HG03442 (cell line): ENCODE measurements around the gene RARRES1.
A peak's percentile ranks its signal among the peaks of the same experiment; 100 is the strongest.

Source experiments
- ATAC-seq: cut with Tn5 transposase; IDR thresholded peaks from one replicate; pipeline ENCODE4 v1.9.1; 2021; ENCODE audit warnings: mild to moderate bottlenecking, moderate library complexity; ENCODE audit not compliant: unreplicated experiment

Gene RARRES1

DNA sequence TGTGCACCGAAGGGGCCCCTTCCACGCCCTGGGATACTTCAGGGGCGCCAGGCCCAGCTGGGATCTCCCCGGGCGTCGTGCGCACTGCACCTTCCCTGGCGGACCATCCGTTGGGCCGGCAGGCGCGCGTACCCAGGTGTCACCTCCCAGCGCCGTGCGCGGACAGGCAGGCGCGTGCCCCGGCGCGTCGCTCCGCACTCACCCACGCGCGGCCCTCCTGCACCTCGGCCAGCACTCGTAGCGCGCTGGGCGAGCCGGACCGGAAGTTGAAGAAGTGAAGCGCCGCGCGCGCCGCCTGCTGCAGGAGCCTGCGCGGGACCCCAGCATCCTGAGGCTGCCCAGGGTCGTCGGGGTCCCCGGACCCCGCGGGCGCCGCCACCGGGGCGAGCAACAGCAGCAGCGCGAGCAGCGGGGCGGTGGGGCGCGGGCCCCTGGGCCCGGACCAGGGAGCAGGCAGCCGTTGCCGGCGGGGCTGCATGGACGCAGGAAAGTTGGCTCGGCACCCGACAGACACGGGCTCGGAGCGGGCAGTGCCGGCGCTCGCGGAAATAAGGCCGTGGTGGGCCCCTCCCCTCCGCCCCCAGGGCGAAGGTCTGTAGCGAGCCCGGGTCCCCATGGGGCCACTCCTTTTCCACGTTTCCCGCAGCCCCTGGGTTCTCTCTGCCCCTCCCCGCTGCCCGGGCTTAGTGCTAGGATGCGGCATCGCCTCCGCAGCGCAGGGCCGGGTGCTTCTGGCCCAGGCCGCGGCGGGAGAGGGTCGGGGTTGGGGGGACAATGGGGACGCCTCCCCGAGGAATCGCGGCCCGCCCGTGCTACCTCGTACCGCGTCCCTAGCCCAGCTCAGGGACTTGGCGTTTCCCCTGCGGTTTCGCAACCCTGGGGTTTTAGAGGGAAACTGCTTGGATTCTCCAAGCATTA lies at the start of gene RARRES1:
RARRES1 (minus strand) TSS at position 520 of the 918 bp plus-strand sequence; CDS start at position 478, 42 bp downstream.
- ATAC-seq, result peak; percentile 79

DNA sequence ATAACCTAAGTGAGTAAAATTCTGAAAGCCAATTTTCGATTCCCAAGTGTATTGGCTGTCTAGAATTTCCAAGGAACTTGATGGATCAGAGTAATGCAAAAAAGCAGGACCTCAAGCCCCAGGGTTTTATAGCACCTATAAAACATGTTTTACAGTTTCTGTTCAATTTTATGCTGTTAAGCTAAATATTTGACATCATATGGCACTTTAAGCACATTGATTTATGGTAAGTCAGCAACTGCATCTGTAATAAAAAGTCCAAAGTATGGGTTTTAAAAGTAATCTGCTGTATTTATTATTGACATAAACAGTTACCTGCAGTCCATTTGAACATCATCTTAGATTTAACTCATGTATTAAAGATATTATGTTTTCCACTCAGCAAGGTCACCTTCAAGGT lies 49.6 kb upstream of the RARRES1 start:
- no peak for ATAC-seq

GRCh38 chr3:158781191-158781590 lies 48.9 kb upstream of the RARRES1 start:
- ATAC-seq, result no peak

GRCh38 chr3:158780766-158781165 lies 48.5 kb upstream of the RARRES1 start:
- no peak for ATAC-seq

DNA sequence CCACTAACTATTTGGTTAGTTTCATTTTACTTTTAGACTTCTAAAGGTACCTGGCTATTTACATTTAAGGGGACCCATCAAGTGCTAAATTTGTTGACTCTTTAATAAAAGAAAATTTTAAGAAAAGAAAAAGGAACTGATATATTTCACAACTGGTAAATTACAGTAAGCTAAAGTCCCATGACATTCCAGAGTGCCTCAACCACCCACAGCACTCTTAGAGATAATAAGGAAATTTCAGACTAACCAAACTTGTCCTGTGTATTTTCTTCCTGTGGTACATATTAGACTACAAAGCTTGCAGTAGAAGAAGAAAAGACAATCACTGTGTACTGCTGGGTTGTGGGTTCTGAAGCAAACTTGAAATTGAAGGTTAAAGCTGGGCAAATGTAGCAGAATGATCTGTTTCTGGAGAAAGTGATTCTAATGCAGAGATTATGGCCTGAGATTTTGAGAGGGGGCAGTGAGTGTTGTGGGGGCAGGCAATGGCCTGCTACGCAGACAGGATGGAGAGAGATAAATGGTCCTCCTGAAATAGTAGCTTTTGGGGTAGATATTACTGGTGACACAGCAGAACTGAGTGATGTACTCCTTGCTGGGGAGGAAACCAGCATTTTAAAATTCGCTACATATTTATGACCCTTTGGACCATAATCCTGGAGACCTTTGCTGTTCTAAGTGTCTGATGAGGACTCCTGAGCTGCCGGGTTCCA lies 45.1 kb upstream of the RARRES1 start:
- no peak for ATAC-seq

- no peak for ATAC-seq
These were observed 44.3 kb upstream of the RARRES1 start for GRCh38 chr3:158776531-158776930.

DNA sequence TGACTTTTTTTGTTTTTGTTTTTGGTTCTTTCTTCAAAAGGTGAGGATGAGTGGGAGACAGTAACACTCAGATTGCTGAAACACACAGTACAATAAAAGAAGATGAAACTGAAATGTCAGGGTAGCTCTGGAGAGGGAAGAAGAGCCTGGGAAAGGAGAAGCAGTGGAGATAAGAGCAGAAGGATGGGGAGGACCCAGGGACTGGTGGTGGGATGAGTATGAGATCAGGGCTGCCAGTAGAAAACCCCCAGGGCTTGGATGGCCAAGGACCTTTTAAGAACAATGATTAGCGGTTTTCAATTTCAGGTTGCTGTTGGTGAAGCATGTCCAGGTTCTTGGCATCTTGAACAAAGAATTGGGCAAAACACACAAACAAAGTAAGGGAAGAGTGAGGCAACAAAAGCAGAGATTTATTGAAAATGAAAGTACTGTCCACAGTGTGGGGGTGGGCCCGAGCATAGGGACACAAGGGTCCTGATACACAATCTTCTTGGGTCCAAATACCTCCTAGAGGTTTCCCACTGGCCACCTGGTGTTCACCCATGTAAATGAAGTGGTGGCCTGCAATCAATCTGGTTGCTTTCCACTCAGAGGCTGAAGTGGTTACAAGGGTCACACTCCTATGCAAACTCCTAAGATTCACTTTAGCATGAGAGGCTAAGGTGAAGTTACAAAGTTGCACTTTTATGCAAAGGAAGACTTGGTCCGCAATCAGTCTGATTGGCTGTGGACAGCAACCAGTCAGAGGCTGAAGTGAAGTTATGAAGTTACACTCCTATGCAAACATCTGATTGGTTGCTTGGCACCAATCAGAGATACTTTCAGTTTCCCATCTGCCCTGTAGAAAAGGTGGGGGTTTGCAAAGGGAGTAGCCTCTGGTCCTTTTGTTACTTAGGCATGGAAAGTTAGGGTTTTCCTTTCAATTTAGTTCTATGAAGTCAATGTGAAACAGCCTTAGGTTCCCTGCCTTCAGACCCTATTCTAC lies 43.5 kb upstream of the RARRES1 start:
- ATAC-seq, result no peak

DNA sequence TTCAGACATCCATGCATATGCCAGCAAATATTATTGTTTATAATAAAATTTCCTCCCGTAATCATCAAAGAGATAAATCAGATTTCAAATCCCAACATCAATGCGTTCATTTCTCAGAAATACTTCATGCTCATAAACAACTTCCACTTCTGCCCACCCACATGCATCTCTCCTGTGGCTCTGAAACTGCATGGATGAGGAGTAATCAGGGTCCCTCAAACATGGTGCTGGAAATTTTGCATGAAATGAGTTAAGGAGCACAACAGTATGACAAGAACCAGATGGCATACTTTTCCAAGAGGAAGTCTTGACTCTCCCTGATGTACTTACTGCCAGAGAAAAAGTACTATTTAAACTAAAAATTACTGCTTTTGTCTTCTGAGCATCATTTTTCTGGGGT lies 42.7 kb upstream of the RARRES1 start:
- no peak for ATAC-seq

DNA sequence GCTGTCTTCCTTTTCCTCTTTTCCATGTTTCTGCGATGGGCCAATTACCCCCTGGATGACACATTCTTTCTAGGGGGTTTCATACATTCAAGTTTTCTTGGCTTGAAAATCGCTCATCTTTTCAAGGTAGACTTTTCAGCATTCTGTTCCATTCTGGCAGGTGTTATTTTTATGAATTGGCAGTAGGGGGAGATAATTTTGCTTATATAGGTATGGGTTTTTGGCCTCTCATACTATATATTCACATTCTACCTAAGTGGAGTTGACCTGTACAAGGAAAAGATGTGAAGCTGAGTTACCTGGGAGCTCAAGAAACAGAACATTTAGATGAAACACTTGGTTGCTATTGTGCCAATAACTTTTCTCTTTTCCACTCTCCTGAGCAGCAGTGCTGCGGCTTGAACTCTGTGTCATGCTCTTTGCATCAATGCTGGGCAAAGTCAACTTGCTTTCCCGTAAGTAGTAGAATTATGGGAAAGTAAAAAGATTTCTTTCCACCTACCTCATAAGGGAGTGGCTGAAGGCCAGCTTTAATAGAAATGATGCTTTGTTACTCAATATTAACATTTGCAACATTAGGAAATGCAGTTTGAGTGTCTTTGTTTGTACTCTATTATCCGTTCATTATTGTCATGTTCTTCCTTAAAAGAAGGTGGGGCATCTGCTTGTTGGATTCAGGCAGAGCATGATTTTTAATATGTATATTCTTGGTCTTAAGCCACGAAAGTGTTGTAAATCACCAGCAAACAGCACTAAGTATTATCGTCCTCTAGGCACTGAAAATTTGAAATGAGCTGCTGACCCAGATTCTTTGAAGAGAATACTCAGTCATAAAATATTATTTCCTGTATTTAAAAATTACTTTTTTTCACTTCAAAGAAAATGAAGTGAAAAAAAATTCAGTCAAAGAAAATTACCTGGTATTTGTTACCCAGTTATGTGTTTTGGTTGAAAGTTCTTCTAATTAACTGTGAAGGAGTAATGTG lies 41.9 kb upstream of the RARRES1 start:
- no peak for ATAC-seq

GRCh38 chr3:158773166-158773565 lies 40.9 kb upstream of the RARRES1 start:
- ATAC-seq, result no peak

DNA sequence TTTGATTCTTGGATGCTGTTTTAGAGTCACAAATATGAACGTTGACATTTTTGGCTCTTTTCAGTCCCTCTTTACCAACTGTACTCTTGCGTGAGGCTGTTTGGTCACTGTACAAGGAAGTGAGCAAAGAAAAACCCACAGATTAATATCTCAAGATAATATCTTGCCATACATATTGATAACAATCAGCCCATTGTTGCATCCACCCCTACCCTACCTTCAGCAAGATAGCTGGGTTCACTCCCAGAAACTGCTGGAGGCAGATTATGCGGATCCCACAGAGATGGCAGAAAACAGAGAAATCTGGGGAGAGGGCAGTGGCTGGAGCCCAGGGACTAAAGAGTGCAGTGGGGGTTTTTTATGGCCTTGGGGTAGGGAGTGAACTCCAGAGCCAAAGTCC lies 39.7 kb upstream of the RARRES1 start:
- ATAC-seq, result no peak

DNA sequence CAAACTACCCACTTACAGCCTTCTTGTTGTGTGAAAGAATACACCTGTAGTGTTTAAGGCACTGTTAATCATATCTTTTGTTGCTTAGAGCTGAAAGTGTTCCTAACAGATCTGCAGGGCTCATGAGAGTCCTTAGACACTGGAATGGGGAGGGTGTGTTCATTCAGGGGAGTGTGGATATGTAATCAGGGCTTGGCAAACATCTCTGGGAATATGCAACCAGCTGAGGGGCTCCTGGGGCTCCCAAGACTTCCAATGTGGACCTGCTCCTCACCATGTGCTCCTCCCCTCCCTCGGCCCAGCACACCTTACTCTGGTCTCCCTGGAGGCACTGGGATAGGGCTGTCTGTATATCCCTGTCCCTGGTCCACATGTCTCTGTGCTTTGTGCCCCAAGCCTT lies 39.3 kb upstream of the RARRES1 start:
- ATAC-seq, result no peak

DNA sequence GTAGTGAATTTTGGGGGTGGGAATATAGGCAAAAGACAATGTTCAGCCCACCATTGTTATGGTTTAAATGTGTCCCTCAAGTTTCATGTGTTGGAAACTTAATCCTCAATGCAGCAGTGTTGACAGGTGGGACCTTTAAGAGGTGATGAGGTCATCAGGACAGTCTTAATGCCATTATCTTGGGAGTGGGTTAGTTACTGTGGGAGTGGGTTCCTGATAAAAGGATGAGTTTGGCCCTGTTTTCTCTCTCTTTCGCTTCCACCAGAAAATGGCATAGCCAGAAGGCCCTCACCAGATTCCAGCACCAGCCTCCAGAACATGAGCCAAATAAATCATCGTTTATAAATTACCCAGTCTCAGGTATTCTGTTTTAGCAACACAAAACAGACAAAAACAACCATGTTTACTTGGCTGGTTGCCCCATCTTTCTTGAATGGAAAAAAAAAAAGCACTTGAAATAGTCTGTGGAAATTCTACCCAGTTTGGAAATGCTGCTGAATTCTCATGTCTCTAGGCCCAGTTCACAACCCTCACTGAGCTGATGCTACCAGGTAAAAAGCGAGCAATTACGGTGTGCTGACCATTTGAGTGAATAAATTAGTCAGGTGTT lies 38.6 kb upstream of the RARRES1 start:
- no peak for ATAC-seq

DNA sequence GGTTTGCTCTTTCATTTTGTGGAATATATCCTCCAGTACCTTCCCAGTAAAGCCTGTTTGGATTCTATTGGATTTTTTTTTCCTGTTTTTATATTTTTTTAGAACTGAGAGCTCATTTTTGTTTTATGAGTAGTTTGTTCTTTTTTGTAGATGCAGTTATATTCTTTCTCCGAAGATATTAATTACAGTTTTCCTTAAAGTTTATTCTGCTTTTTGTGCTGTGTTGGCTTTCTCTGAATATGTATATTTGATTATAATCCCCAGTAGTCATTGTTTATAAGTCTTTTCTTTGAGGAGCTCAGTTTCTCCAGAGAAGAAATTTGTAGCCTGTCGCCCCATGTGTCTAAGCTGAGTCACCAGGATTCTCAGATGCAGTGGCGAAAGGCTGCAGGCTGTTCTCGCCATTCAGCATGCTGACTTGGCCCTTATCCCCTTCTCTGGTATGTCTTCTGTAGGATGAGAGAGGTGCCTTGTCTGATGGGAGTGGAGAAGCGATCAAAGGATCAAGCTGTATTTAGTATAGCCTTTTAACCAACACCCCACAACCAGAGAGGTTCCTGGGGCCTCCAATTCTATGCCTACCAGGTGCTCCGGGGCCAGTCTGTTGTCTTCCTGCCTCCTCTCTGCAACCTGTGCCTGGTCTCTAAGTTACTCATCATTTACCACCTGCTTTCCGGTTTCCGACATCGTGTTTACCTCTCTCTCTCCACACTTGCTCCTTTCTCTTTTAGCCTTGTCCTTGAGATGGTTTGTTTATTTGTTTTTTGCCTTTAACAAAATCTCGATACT lies 37.9 kb upstream of the RARRES1 start:
- no peak for ATAC-seq

- ATAC-seq, result no peak
These were observed 37.3 kb upstream of the RARRES1 start for GRCh38 chr3:158769549-158769948.

DNA sequence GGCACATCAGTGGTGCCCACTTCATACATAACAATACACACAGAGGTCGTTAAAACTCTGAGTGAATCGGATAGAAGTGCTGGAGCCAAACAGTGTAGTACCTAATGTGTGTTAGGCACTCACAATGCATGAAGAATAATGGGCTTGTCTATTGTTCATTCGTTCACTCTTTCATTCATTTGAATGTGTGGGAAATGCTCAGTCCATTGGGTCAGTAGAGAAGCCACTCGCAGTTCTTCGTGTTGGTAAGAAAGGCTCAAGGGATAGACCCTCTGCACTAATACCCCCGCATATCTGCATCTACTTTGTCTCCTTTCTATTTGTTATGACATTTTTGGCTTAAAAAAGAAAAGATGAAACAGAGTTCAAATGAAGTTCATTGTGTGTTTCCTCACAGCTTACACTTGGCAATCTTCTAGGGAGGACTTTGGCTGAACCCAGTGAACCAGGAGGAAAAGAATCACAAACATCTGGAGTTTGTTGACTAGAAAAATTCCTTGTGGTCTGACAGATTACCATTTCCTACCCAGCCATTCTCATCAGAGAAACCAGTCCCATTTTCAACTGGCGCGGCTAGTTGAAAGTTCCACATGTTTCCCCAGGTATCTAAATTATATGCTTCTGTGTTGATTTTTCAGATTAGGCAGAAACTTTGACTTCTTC lies 36.8 kb upstream of the RARRES1 start:
- no peak for ATAC-seq

DNA sequence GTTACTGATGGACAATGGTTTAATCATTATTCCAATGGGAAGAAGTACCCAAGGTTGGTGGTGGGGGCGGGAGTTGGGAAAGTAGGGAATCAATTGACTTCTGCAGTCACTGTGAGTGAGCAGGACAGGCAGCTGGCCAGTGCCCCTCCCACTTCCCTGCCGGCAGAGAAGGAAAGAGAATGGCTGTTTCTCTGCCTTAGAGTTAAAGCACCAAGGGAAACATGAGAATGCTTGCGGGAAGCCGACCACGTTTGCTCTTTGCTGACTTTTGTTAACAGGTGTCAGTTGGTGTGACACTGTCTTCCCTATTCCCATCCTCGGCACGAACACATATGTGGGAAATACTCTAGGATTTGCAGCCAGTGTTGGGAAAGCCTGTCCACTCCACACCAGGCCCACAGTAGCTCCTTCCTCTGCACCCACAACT lies 36.1 kb upstream of the RARRES1 start:
- no peak for ATAC-seq

GRCh38 chr3:158766364-158766763 lies 34.1 kb upstream of the RARRES1 start:
- no peak for ATAC-seq
